ENCODE results near the gene SSX2IP.
A peak's percentile ranks its signal among the peaks of the same experiment; 100 is the strongest.

Gene SSX2IP

GRCh38 chr1:84624876-84625275 lies 65.4 kb downstream of the SSX2IP start:
- TF ChIP-seq CTCF (IDR thresholded peaks at IDR 0.05; ENCODE audit: low read depth, low read length, missing control alignments) = no peak
- no peak for DNase-seq (ENCODE audit: low read depth)
- H3K4me3 ChIP-seq (ENCODE audit: low read depth, low read length) = no peak overlapping the region
- in situ Hi-C loops (cut with HindIII; ENCODE audit: low sequenced_read_pairs) = no loop called here

GRCh38 chr1:84621553-84621952 lies 68.7 kb downstream of the SSX2IP start:
- in situ Hi-C loops (cut with HindIII; ENCODE audit: low sequenced_read_pairs) = no loop called here
- DNase-seq (ENCODE audit: low read depth) = no peak
- TF ChIP-seq CTCF (IDR thresholded peaks at IDR 0.05; ENCODE audit: low read depth, low read length, missing control alignments) = no peak
- H3K4me3 ChIP-seq (ENCODE audit: low read depth, low read length) = no peak overlapping the region

DNA sequence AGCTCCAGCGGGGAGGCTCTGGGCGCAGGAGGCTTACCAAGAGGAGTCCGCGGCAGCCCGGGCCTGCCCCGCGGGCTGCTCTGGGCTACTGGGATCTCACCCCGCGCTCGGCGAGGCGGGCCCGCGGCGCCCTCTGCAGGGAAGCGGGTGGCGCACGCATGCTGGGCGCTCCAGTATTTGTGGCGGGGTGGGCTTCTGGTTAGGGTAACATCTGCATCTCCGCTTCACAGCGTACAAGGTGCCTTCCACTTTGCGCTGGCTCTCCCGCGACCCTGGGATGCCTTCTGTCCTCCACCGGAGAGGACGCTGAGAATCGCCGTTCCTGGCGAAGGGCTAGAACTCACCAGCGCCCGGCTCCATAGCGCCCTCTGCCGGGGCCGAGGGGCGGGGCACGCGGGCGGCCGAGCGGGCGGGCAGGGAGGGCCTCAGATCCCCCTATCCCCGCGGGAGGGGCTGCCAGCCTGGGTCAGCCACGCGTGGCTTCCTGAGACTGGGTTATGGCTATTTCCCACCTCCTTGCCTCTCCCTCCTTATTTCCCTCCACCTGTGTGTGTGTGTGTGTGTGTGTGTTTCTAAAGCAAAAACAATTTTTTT lies 69.4 kb downstream of the SSX2IP start:
- DNase-seq (ENCODE audit: low read depth) = peak; percentile 33
- TF ChIP-seq CTCF (IDR thresholded peaks at IDR 0.05; ENCODE audit: low read depth, low read length, missing control alignments) = peak; percentile 76
- peak overlapping the region; percentile 51 for H3K4me3 ChIP-seq (ENCODE audit: low read depth, low read length)
- in situ Hi-C loops (cut with HindIII; ENCODE audit: low sequenced_read_pairs) = no loop called here

GRCh38 chr1:84619383-84620102 lies 70.7 kb downstream of the SSX2IP start:
- no peak overlapping the region for H3K4me3 ChIP-seq (ENCODE audit: low read depth, low read length)
- DNase-seq (ENCODE audit: low read depth) = peak; percentile 22
- in situ Hi-C loops (cut with HindIII; ENCODE audit: low sequenced_read_pairs) = no loop called here
- TF ChIP-seq CTCF (IDR thresholded peaks at IDR 0.05; ENCODE audit: low read depth, low read length, missing control alignments) = no peak

DNA sequence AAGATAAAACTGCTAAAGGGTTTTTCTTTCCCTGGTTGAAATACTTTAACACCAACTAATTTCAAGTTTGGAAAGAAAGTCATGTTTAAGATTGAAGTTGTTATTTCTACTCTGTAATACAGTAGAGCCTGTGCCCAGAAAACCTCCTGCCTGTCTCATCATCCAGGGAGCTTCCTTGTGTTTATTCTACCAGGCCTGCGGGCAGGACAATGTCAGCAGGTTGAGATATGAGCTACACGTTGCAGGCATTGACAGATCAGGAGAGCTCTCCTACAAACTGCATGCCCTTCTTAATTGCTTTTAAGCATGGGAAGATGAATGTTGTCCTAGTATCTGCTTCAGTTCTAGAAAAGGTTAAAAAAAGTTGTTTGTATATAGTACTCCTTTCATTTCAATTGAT lies 72.9 kb downstream of the SSX2IP start:
- no peak for TF ChIP-seq CTCF (IDR thresholded peaks at IDR 0.05; ENCODE audit: low read depth, low read length, missing control alignments)
- no peak overlapping the region for H3K4me3 ChIP-seq (ENCODE audit: low read depth, low read length)
- no peak for DNase-seq (ENCODE audit: low read depth)
- in situ Hi-C loops (cut with HindIII; ENCODE audit: low sequenced_read_pairs) = no loop called here

DNA sequence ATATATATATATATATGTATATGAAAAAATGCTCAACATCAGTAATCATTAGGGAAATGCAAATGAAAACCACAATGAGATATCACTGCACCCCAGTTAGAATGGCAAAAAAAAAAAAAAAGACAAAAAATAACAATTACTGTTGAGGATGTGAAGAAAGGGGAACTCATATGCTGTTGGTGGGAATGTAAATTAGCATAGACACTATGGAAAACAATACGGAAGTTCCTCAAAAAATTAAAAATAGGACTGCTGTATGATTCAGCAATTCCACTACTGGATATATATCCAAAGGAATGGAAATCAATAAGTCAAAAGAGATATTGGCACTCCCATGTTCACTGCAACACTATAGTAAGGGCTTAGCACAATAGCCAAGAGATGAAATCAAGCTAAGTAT lies 74.5 kb downstream of the SSX2IP start:
- DNase-seq (ENCODE audit: low read depth) = no peak
- in situ Hi-C loops (cut with HindIII; ENCODE audit: low sequenced_read_pairs) = no loop called here
- no peak for TF ChIP-seq CTCF (IDR thresholded peaks at IDR 0.05; ENCODE audit: low read depth, low read length, missing control alignments)
- H3K4me3 ChIP-seq (ENCODE audit: low read depth, low read length) = no peak overlapping the region
